HG02763 (cell line): ENCODE data around the gene CC2D2B.
A peak's percentile ranks its signal among the peaks of the same experiment; 100 is the strongest.
"Not testable (repeated sequence)": the region's sequence is repeated elsewhere in the genome, so short reads cannot be mapped to it uniquely, and the experiment has no call there.

Experiments
- ATAC-seq: cut with Tn5 transposase; IDR thresholded peaks from one replicate; pipeline ENCODE4 v1.9.1; 2021; ENCODE audit warnings: mild to moderate bottlenecking, moderate library complexity; ENCODE audit not compliant: unreplicated experiment

CC2D2B gene

GRCh38 chr10:95906677-95907455 is 909 bp upstream of the CC2D2B start:
- ATAC-seq: peak; percentile 27

GRCh38 chr10:95908450-95908849 is 675 bp downstream of the CC2D2B start:
- ATAC-seq: no peak

- no peak for ATAC-seq
Observed at GRCh38 chr10:95909561-95909960, 1.8 kb downstream of the CC2D2B start.

- not testable (repeated sequence) for ATAC-seq
Observed at GRCh38 chr10:95916039-95916438, 8.3 kb downstream of the CC2D2B start.

GRCh38 chr10:95920798-95921426 is 13.1 kb downstream of the CC2D2B start:
- ATAC-seq: no peak

GRCh38 chr10:95925033-95925432 is 17.3 kb downstream of the CC2D2B start:
- no peak for ATAC-seq

GRCh38 chr10:95935429-95935828 is 27.7 kb downstream of the CC2D2B start:
- no peak for ATAC-seq

- no peak for ATAC-seq
Observed at GRCh38 chr10:95941115-95941514, 33.3 kb downstream of the CC2D2B start.

GRCh38 chr10:95963202-95963990 is 55.6 kb downstream of the CC2D2B start:
- ATAC-seq: no peak

- ATAC-seq: no peak
Observed at GRCh38 chr10:95963991-95964389, 56.2 kb downstream of the CC2D2B start.

- ATAC-seq: no peak
Observed at GRCh38 chr10:95964756-95965155, 57.0 kb downstream of the CC2D2B start.

GRCh38 chr10:95976362-95977229 is 68.8 kb downstream of the CC2D2B start:
- ATAC-seq: no peak

- ATAC-seq: no peak
Observed at GRCh38 chr10:95982200-95982599, 74.4 kb downstream of the CC2D2B start.

GRCh38 chr10:95987685-95988426 is 80.1 kb downstream of the CC2D2B start:
- peak; percentile 84 for ATAC-seq

- no peak for ATAC-seq
Observed at GRCh38 chr10:95988702-95989101, 80.9 kb downstream of the CC2D2B start.

GRCh38 chr10:95994376-95994775 is 86.6 kb downstream of the CC2D2B start:
- ATAC-seq: not testable (repeated sequence)

- no peak for ATAC-seq
Observed at GRCh38 chr10:95998255-95998784, 90.5 kb downstream of the CC2D2B start.

- ATAC-seq: no peak
Observed at GRCh38 chr10:96013956-96014355, 106.2 kb downstream of the CC2D2B start.

- no peak for ATAC-seq
Observed at GRCh38 chr10:96014473-96015102, 106.8 kb downstream of the CC2D2B start.
